Midbrain (tissue), 1 donor: ENCODE data around the gene REXO4.

Experiments
- DNase-seq: peaks from one replicate; lab custom pipeline; 2025; lab: John Stamatoyannopoulos, UW

The REXO4 gene

DNA sequence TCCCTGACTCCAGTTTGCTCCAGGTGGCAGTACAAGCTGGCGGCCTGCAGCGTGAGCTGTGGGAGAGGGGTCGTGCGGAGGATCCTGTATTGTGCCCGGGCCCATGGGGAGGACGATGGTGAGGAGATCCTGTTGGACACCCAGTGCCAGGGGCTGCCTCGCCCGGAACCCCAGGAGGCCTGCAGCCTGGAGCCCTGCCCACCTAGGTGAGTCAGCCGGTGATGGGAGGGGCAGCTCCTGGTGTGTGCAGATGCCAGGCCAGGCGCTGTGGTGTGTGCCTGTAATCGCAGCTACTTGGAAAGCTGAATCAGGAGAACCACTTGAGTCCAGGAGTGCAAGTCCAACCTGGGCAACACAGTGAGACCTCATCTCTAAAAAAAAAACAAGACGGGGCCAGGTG lies 31.9 kb upstream of the REXO4 start:
- no peak for DNase-seq

DNA sequence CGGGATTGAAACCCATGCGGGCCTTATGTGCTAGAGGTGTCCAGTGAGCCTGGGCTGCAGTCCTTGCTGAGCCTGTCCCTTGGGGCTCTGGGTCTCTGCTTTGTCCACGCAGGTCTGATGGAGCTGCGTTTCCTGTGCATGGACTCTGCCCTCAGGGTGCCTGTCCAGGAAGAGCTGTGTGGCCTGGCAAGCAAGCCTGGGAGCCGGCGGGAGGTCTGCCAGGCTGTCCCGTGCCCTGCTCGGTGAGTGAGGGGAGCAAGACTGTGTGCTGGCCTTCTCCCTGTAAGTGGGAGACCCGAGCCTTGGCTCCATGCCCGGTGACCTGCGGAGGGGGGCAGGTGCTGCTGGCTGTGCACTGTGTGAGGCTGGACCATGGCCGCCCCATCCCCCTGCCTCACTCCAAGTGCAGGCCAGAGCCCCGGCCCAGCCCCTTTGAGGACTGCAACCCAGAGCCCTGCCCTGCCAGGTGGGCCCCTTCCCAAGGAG lies 30.7 kb upstream of the REXO4 start:
- no peak for DNase-seq

DNA sequence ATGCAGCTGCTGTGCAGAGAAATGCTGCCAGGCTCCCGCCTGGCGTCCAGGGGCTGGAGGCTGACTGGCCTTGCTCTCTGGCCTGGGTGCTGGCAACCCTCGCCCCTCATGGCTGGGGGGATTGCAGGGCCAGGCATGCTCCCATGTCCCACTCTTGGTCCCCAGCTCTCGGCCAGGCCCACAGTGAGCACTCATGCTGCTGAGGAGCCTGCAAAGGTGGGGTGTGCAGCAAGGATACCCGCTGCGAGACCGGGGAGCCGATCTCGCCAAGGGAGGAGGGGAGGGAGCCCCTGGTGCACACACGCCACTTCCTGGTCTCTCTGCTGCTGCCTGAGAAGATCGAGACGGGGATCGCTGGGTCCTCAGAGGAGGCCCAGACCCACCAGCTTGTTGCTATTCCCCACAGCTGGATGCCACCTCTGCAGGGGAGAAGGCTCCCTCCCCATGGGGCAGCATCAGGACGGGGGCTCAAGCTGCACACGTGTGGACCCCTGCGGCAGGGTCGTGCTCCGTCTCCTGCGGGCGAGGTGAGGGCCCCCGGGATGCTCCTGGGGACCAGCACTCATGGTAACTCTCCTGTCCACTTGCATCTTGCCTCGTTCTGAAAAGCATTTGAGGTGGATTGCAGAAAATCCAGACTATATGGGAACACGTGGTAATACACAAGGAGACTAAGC lies 27.6 kb upstream of the REXO4 start:
- DNase-seq = no peak

DNA sequence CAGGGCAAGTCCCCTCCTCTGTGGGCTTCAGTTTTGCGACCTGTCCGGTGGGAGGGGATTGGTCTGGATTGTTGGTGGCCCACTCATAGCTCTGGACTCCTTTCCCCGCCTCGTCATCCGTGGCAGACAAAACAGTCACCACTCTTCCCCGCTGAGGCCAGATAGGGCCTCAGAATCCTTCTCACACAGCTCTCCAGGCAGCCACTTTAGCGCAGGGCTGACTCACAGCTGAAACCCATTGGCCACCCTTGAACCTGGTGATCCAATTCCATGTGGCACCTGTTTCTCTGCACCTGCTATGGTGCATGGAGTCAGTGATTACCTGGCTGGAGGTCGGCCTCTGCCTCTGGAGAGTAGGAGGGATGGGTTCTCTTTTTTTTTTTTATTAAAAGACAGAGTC lies 26.2 kb upstream of the REXO4 start:
- DNase-seq = no peak

DNA sequence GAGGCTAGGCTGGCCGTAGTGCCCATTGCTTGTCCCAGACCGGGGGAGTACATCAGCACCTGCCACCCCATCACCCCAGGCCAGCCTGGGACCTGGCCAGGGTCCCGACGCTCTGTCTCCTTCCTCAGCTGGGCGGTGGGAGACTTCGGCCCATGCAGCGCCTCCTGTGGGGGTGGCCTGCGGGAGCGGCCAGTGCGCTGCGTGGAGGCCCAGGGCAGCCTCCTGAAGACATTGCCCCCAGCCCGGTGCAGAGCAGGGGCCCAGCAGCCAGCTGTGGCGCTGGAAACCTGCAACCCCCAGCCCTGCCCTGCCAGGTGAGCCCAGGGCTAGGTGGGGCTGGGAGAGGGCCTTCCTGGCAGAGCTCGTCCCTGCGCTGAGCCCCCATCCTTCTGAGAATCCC lies 25.4 kb upstream of the REXO4 start:
- DNase-seq = no peak

DNA sequence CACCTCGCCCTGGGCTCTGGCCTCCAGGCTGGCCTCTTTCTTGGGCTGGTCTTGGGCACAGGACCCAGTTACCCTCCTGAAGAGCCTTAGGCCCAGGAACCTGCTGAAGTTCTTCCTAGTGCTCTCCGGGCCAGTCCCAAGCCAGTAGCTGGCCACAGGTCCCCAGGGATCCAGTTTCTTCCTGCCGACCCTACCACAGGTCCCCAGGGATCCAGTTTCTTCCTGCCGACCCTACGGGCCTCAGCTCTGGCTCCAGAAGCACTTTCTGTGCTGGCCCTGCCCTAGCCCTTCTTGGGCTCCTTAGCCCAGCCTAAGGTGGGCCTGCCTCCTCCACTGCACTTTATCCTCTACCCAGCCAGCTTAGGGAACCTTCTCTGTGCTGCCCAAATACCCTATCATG lies 23.8 kb upstream of the REXO4 start:
- DNase-seq = no peak

DNA sequence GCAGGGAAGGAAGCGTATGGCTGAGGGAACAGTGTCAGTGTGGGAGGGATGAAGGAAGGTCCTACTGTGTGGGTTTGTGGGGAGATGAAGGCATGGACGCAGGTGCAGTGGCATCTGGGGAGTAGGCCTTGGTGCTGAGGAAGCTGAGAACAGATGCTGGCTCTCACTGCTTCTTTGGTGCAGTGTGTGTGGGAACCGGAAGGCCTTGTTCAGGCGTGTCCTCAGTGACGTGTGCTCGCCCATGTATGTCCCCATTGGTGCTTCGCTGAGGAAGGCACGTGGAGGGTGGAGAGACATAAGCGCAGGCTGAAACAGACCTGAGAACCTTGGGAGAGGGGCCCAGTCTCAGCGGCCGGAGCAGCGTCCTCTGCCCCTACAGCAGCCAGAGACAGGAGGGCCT lies 23.1 kb upstream of the REXO4 start:
- no peak for DNase-seq

DNA sequence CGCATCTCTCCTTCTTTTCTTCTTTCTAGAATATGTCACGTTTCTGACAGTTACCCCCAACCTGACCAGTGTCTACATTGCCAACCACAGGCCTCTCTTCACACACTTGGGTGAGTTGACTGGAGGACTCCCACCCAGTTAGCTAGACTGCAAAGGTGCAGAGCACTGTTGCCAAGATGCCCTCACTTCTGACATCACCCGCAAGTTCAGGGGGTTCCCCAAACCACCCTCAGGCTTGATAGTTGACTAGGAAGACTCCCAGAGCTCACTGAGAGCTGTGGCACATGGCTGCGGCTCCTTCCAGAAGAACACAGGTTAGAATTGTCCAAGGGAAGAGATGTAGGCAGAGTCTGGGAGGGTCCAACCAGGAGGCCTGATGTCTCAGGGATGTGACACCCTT lies 21.5 kb upstream of the REXO4 start:
- no peak for DNase-seq

DNA sequence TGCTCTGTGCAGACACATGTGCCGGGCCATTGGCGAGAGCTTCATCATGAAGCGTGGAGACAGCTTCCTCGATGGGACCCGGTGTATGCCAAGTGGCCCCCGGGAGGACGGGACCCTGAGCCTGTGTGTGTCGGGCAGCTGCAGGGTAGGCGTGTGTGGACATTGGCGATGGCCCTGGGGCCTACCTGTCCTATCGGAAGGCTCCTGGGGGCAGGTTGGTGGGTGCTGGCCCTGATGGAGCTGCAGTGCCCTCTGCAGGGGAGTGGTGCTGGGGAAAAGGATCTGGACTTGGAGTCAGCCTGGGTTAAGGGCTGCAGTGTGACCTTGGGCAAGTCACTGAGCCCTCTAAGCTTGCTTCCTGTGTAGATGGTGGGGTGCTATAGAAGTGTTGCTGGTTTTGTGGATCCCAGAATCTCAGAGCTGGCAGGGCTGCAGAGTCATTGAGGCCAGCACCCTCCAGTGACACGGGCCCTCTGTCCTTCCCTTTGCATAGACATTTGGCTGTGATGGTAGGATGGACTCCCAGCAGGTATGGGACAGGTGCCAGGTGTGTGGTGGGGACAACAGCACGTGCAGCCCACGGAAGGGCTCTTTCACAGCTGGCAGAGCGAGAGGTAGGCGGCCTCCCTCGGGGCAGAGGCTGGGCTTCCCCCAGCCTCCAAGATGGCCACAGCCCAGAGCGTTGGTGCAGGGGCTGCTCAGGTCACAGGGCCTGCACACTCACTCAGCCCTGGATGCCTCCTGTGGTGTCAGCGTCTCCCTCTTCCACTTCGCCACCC lies 20.1 kb upstream of the REXO4 start:
- DNase-seq = no peak

DNA sequence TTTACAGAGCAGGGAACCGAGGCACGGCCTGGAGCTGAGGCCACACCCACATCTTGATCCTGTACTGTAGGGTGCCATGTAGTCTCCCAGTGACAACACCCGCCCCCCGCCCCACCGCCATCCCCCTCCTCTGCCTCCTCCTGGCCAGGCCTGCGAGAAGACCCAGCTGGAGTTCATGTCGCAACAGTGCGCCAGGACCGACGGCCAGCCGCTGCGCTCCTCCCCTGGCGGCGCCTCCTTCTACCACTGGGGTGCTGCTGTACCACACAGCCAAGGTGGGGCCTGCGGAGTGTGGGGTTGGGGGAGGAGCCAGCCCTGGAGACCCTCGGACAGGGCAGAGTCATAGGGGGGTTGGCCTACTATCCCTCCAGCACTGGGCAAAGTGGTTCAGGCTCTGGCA lies 18.9 kb upstream of the REXO4 start:
- DNase-seq = no peak

DNA sequence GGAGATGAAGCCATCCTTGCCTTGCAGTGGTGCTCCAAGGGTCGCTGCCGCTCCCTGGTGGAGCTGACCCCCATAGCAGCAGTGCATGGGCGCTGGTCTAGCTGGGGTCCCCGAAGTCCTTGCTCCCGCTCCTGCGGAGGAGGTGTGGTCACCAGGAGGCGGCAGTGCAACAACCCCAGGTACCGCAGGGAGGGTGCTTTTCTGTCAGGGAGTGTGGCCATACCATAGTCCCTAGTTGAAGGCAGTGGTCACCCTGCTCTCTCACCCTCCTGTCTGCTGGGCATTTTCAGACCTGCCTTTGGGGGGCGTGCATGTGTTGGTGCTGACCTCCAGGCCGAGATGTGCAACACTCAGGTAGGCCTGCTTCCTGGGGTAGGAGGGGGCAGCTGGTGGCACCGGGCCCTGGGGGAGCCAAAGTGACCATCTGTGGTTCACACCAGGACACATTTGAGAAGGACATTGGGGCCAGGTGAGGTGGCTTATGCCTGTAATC lies 15.6 kb upstream of the REXO4 start:
- no peak for DNase-seq

DNA sequence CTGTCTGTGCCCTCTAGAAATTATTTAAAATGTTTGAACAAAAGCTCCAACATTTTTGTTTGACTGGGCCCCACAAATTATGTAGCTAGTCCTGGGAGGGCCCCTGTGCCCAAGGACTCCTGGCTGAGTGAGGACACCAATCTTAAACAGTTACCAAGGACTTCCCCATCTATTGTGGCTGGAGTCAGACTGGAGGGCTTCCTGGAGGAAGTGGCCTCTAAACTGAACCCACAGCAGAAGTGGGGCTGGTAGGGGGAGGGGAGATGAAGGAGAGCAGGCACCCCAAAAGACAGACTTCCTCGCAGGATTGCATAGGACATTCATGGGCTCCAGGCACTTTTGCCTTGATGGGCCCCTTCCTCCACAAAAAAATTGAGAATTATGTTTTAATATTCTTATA lies 12.4 kb upstream of the REXO4 start:
- DNase-seq = no peak

DNA sequence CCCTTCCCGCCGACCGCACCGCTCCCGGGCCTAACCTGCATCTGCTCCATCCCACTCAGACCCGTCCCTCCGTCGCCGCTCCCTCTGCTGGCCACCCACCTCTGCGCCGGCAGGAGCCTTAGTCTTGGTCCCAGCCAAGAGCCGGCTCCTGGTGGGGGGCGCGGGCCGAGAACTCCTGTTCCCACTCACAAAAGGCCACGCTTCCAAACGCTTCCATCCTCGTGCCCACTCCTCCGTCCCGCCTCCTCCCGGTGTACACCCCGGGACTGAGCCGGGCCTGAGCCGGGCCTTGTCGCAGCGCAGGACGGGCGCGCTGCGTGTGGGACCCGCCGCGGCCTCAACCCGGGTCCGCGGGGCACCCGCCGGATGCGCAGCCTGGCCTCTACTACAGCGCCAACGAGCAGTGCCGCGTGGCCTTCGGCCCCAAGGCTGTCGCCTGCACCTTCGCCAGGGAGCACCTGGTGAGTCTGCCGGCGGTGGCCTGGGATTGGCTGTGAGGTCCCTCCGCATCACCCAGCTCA lies 11.9 kb upstream of the REXO4 start:
- DNase-seq = no peak

DNA sequence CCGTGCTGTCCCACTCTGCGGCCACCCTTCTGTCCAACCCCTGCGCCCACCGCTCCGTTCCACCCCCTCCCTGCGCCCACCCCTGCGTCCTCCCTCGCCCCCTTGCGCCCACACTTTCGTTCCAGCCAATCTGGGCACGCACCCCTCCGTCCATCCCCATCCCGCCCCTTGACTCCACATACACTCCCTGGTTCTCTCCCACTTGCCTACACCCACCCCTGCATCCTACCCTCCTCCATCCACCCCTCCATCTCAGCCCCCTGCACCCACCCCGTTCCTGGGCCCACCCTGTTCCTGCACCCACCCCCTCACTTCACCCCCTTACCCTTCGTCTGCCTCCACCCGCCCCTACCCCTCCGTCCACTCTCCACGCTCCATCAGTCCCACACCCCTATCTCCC lies 11.4 kb upstream of the REXO4 start:
- no peak for DNase-seq

DNA sequence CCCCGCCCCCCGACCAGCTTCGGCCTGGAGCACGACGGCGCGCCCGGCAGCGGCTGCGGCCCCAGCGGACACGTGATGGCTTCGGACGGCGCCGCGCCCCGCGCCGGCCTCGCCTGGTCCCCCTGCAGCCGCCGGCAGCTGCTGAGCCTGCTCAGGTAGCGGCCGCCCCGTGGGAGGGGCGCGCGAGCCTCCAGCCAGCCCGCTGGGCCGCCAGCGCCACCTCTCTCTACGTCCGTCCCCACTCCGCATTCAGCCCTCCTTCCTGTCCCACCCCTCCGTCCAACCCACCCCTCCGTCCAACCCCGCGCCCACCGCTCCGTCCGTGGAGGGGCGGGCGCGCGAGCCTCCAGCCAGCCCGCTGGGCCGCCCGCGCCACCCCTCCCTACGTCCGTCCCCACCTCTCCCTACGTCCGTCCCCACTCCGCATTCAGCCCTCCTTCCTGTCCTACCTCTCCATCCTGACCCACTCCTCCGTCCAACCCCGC lies 10.8 kb upstream of the REXO4 start:
- no peak for DNase-seq

DNA sequence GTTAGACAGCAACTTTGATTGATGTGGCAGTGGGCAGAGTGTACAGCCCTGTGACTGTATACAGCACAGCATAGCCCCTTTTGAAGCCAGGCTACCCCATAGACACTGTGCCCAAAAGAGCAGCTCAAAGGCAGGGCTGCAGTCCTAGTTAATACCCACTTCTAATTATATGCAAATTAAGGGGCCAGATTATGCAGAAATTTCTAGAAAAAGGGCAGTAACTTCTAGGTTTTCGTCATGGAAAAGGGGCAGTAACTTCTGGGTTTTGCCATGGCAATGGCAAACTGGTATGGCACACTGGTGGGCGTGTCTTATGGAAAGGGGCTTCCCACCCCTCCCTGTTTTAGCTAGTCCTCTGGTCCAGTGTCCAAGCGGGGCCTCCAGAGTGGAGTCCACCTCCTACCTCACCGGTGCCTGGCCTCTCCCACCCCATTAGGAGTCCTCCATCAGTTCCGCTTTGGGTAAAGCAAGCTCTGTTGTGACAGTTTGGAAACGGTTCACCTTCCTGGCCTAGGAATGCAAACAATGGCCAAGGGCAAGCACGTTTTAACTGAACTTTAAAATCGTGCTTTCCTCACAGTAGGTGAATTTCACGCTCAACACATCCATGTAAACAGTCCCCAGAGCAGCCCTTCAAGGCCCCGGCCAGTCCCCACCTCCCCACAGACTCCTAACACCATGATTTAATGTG lies 10.0 kb upstream of the REXO4 start:
- no peak for DNase-seq

DNA sequence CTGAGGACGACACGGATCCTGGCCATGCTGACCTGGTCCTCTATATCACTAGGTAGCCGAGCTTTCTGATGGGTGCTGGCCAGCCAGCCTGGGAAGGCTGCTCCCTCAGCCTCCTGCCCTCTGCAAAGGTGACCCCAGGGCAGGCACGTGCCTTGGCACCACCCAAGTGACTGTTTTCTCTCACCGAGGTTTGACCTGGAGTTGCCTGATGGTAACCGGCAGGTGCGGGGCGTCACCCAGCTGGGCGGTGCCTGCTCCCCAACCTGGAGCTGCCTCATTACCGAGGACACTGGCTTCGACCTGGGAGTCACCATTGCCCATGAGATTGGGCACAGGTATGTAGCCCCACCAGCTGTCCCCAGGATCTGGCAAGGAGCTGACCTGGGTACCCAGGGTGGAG lies 8.2 kb upstream of the REXO4 start:
- no peak for DNase-seq

DNA sequence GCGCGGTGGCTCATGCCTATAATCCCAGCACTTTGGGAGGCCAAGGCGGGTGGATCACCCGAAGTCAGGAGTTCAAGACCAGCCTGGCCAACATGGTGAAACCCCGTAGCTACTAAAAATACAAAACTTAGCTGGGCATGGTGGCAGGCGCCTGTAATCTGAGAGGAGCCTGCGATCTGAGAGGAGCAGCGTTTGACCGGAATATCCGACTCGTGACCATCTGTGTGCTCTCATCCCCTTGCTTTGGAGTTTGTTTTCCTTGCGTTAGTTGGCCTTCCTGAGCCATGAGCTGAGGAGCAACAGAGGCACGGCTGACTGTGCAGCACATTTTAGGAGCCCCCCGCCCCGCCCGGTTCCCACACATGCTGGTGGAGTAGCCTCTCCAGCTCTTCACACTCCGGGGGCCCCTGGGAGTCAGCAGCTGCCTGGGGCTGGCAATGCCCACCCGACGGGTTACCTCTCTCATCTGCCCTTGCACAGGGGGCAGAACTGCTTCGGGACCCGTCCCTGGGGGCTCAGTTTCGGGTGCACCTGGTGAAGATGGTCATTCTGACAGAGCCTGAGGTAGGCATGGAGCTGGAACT lies 7.3 kb upstream of the REXO4 start:
- no peak for DNase-seq

DNA sequence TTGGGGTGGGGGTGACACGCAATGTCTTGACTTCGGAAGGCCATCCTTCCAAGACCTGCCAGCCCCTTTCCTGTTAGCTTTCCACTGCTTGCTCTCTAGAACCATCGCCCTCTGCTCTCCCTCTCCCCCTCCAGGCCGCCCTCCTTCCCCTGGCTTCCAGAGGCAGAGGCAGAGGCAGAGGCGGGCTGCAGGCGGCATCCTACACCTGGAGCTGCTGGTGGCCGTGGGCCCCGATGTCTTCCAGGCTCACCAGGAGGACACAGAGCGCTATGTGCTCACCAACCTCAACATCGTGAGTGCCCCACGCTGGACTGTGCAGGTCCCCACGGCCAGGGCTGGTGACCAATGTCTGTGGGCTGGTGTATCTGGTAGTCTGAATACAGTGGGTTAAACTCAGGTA lies 6.4 kb upstream of the REXO4 start:
- no peak for DNase-seq

DNA sequence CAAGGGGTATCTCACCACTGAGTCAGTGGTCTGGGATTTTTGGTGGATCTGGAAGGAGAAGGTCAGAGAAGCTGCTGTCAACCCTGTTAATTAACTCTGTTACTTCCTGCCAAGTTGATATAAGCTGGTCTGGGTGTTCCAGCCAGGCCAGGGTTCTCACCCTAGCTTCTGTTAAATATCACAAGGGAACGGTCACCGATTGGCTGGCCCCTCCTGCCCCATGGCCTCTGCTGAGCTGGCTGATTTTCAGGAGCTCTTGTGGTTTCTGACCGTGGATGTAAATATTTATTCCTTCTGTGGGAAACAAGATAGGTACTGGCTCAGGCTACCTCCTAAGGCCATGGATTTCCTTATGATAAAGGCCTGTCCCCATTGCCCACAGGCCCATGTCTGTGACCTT lies 5.4 kb upstream of the REXO4 start:
- no peak for DNase-seq

DNA sequence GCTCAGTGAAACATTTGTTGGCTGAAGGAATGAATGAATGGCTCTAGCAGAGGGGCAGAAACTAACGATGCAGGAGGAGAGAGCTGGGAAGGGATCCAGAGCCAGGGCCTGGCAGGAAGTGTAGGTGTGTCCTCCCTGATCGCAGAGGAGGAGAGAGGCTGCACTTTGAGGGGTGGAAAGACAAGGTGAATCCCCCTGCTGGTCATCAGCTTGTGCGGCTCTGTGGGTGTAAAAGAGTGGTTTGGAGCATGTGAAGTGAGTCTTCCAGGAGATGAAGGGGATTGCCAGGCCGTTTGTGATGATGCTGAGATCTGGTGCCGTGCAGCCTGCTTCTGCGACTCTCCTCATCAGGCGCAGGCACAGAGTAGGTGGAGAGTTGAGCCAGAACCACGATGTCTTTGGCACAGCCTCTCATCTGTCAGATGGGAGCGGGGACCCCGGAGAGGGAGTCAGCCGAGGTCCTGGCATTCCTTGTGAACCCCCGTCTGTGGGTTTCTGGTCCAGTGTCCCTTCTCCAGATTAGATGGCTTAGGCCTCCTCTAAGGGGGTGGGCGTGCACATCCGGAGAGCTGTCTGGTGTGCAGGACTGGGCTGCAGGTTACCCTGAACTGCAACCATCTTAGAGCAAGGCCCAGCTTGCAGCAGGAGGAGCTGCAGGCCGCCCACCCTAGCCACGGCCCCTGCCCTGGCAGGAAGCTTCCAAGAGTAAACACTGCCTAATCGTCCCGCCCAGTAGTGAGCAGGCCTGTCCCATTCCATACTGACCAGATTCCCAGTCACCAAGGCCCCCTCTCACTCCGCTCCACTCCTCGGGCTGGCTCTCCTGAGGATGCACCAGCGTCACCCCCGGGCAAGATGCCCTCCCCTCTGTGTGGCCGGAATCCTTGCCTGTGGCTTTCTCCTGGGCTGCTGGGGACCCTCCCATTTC lies 4.1 kb upstream of the REXO4 start, which contains the start of gene ADAMTS13:
ADAMTS13 (plus strand) TSS at position 753 of the 928 bp plus-strand sequence; CDS start at position 830, 77 bp downstream.
- no peak for DNase-seq
